ENCODE data around the gene FES.
A peak's percentile ranks its signal among the peaks of the same experiment; 100 is the strongest.
"Not testable (repeated sequence)": the region's sequence is repeated elsewhere in the genome, so short reads cannot be mapped to it uniquely, and the experiment has no call there.

Gene FES

DNA sequence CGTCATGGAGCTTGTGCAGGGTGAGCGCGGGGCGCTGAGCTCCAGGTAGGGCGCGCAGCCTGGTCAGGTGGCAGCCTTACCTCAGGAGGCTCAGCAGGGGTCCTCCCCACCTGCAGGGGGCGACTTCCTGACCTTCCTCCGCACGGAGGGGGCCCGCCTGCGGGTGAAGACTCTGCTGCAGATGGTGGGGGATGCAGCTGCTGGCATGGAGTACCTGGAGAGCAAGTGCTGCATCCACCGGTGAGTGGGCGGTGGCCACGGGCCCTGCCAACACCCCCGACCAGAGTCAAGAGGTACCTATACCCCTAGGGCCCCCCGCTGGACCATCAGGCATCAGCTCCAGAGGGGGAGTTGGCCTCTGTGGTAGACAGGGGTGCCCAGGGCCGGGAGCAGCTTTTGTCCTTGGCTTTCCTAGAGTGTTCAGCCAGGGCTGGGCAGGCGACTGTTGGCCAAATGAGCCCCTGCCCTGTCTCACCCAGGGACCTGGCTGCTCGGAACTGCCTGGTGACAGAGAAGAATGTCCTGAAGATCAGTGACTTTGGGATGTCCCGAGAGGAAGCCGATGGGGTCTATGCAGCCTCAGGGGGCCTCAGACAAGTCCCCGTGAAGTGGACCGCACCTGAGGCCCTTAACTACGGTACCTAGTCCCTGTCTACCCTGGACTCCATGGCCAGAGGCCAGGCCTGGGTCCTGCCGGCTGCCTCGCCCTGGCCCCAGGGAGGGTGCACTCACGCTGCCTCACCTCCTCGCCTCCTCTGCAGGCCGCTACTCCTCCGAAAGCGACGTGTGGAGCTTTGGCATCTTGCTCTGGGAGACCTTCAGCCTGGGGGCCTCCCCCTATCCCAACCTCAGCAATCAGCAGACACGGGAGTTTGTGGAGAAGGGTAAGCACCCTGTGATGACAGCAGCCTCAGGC lies 9.1 kb downstream of the FES start:
- no peak for DNase-seq

DNA sequence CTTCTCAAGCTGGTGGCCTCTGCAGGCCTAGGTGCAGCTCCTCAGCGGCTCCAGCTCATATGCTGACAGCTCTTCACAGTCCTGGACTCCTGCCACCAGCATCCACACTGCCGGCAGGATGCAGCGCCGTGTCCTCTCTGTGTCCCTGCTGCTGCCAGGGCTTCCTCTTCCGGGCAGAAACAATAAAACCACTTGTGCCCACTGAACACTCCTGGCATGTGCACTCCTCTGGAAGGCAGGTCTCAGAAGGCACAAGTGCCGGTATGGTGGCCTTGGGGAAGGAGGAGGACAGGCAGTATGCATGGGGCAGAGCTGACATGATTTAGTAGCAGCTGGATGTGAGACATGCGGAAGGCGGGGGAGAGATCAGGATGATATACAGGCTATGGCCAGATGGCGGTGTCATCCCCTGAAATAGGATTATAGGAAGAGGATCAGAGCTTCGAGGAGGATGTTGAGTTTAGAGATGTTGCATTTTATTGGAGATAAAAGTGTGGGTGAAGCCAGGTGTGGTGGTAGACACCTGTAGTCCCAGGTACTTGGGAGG lies 11.3 kb downstream of the FES start:
- DNase-seq = peak; percentile 38

DNA sequence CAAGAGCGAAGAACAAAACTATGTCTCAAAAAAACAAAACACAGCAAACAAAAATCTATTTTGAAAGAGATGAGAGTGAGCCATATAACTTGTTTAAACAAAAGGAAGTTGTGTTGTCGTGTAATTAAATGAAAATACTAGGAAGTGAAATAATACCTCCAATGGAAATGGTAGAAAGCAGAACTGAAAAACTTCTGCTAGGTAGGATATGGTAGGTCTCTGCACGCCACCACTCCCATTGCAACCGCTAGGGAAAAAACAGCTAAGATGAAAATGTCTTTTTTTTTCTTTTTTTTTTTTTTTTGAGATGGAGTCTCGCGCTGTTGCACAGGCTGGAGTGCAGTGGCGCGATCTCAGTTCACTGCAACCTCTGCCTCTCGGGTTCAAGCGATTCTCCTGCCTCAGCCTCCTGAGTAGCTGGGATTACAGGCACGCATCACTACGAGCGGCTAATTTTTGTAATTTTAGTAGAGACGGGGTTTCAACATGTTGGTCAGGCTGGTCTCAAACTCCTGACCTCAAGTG lies 12.9 kb downstream of the FES start:
- DNase-seq = peak; percentile 86

GRCh38 chr15:90901175-90902039 lies 17.1 kb downstream of the FES start:
- DNase-seq = no peak

- DNase-seq = peak; percentile 90
These were observed 17.9 kb downstream of the FES start for GRCh38 chr15:90902040-90902839.

DNA sequence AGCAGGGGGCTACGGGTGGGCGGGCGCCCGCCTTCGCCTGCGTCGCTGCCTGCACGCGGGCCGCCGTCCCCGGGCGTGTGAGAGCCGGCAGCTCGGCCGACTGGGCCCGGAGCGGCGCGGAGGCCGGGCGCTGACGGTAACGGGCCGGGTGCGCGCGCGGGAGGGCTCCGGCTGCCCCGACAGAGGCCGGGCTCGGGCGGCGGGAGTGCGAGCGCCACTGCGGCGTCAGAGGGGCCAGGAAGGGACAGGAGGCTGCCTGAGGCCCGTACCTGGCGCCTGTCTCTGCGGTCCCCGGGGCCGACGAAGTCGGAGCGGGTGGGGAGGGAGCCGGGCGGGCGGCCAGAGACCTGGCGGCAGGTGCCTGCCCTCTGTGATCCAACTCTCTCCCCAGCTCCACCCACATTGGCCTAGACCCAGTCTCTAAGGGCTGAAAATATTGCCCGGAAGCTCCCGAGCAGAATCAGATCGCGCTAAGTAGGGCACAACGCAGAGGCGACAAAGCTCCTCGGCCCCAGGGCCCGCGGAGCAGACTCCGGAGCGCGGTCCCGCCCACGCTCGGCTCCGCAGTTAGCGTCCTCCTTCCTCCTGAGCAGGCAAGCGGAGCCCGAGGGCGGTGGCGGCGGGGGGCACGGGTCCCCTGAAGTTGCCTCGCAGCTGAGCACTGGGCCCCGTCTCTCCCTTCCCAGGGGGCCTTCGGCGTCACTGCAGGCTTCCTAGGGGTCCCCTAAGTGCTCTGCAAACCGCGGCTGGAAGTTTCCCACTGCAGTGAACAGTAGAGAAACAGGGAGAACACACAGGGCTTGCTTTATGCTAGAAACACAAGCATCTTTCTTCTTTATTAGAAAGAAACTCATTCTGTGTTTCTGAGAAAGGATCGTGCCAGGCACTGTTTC lies 18.8 kb downstream of the FES start, which contains the start of gene MAN2A2:
Gene MAN2A2, plus strand, starts transcription at position 463 of the 893 bp plus-strand sequence. CDS start 906 bp downstream, outside the sequence.
- peak; percentile 96 for DNase-seq

GRCh38 chr15:90903733-90904536 lies 19.6 kb downstream of the FES start:
- DNase-seq = peak; percentile 75

DNA sequence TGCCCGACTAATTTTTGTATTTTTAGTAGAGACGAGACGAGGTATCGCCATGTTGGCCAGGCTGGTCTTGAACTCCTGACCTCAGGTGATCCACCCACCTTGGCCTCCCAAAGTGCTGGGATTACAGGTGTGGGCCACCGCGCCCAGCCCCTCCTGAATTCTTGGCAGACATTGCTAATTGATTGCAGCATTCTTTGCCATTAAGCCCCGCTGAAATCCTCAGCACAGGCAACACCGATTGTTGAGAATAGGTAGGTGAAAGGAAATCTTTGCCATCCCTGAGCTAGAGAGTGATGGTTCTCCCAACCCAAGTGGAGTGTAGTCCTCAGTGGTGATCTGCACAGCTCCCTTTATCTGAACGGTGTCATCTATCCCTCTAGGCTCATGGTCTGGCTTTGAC lies 20.4 kb downstream of the FES start:
- DNase-seq = no peak

- DNase-seq = no peak
These were observed 21.2 kb downstream of the FES start for GRCh38 chr15:90905306-90906180.

DNA sequence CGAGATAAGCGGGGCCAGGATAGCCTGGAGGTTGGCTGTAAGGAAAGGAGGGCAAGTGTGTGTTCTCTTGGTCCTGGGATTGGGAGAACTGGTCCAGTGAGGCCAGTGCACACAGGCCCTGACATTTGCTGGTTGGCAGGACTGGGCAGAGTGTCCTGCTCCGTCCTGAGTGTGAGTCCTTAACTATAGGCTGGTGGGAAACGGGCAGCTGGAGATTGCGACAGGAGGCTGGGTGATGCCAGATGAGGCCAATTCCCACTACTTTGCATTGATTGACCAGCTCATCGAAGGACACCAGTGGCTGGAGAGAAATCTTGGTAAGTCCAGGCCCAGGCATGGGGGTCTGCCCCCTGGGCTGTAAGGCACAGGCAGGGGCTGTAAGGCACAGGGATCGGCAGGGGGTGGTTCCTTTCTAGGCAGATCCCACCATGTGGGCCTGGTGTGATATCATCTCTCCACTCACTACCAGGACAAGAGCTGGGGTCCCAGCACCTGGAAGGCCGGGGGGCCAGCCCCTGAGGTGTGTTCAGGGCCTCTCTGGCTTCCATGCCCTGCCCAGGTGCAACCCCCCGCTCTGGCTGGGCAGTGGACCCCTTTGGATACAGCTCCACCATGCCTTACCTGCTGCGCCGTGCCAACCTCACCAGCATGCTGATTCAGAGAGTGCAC lies 22.0 kb downstream of the FES start:
- no peak for DNase-seq

- DNase-seq = no peak
These were observed 22.9 kb downstream of the FES start for GRCh38 chr15:90907051-90907660.

DNA sequence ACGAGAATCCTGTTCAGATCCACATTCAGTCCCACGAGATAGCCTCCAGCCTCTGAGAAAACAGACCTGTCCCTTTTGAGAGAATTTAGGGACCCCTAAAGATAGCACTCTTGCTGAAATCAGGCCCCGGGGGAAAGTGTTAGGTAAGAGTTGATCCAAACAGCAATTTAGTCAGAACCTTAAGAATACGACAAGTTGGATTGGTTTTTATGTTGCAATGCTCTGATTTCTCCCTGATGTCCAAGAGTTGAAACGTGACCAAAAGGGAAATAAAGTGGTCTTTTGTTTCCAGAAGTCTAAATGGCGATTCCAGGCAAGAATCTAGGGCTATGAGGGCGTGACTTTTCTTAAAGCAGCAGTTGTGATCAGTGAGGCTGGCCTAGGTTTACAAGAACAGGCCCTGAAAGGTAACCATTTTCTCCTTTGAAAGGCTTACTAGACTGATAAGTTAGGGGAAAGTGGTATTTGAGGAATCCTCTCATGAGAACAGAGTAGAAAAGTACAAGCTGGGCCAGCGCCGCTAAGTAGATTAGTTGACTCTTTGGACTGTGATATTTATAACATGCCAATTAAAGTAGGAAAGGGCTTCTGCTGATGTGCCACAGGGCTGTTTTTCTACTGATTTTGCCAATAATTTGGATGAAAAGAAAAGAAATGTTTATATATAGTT lies 23.7 kb downstream of the FES start:
- no peak for DNase-seq

GRCh38 chr15:90909449-90909848 lies 25.1 kb downstream of the FES start:
- DNase-seq = not testable (repeated sequence)

GRCh38 chr15:90909976-90910375 lies 25.7 kb downstream of the FES start:
- DNase-seq = no peak

DNA sequence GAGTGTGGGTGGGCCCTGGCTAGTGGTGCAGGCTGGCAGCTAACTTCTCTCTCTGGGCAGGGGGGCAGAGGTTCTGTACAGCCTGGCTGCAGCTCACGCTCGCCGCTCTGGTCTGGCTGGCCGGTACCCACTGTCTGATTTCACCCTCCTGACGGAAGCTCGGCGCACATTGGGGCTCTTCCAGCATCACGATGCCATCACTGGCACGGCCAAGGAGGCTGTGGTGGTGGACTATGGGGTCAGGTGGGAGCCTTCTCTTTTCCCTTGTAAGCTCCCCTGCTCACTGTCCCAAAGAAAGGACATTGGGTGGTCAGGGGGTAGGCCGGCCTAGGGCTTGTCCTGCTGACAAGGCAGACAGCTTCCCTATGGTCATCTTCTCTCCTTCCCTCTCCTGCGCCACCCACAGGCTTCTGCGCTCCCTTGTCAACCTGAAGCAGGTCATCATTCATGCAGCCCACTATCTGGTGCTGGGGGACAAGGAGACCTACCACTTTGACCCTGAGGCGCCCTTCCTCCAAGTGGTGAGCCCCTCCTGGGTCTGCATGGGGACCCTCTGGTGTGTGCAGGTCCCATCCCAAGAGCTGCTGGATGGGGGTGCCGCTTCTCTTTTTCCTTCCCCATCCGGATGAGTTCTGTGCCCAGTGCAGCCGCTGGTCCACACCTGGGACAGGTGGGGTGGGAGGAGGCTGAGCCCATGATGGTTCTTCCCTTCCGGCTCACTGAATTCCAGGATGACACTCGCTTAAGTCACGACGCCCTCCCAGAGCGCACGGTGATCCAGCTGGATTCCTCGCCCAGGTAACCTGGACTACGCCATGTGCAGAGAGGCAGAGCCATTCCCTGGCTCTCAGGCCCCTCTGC lies 26.4 kb downstream of the FES start:
- DNase-seq = no peak

- DNase-seq = no peak
These were observed 27.0 kb downstream of the FES start for GRCh38 chr15:90911302-90911623.

Measured in RPMI8226 (cell line).